OCI-LY3 (cell line): ENCODE measurements around the gene SOAT1.

Source experiments
- CTCF ChIP-seq: fragments of 200-600, 300-600 bp; sonication (generic); IDR thresholded peaks from 2 replicates; pipeline ENCODE4 v1.5.1; 2014; ENCODE audit warnings: antibody characterized with exemption, low read length, low read depth
- EZH2phosphoT487 ChIP-seq: fragments of 200-600 bp; shearing (Covaris generic); IDR thresholded peaks from 2 replicates; pipeline ENCODE4 v1.6.1; 2018; ENCODE audit warnings: antibody characterized with exemption, mixed run types, low read depth

- no peak for TF ChIP-seq EZH2phosphoT487
- no peak for TF ChIP-seq CTCF
Measured at GRCh38 chr1:179337942-179338560, 44.5 kb downstream of the SOAT1 start.
